ENCODE results near the gene SEMA6C. TPM values are rescaled to one million over a fixed set of nuclear protein-coding genes. Genes with fewer than 3 reads are reported as not detected.

SEMA6C gene
- total and polyA plus RNA-seq, 2 of the 13 experiments (the other 11 are each of a cell fraction or from before 2014, with no cell fraction given), result 1.4 to 2.9 TPM

GRCh38 chr1:151184211-151184610 is 37.8 kb upstream of the SEMA6C start:
- no peak overlapping the region for H3K4me2 ChIP-seq (ENCODE audit: low read depth, low read length)
- WGBS (ENCODE audit: low lambda C conversion rate), result 96% methylated on average over 10 of the region's 10 CpGs
- no peaks in the 10 kb centered on the region for H3K9me3 ChIP-seq (ENCODE audit: low read length)
- POLR2A ChIA-PET, result no interaction called here
- H4K20me1 ChIP-seq (ENCODE audit: insufficient read depth, low read length), result no peaks in the 10 kb centered on the region
- intact Hi-C loops (cut with micrococcal nuclease; ENCODE audit: unreplicated experiment), result no loop called here
- no TSS peak for BruUV-seq (replicated peaks)
- no peak overlapping the region for H2AFZ ChIP-seq (ENCODE audit: low read length)
- FAIRE-seq (no peak), ATAC-seq (no peak), DNase-seq (ENCODE audit: low spot score) (no peak)
- CTCF ChIA-PET (ENCODE audit: low intra/inter-chr PET ratio, low total read pairs), result no interaction called here
- no peak overlapping the region for H3K9ac ChIP-seq (ENCODE audit: insufficient read depth, low read depth, low read length)
- H3K79me2 ChIP-seq (ENCODE audit: insufficient read depth, low read length), result peaks cover 10% of the 10 kb centered on the region
- no peaks in the 10 kb centered on the region for H3K27me3 ChIP-seq (ENCODE audit: control insufficient read depth in 1 of 2, insufficient read depth in 2 of 2, low read length in 2 of 2)
- in situ Hi-C loops (cut with HindIII; ENCODE audit: extremely low pct_ligation_motif_present, low pct_unique_long_range_greater_than_20kb), result no loop called here
- H3K4me1 ChIP-seq (ENCODE audit: insufficient read depth, low read length), result peaks cover 12% of the 10 kb centered on the region
- no peak for TF ChIP-seq ZNF766 (CRISPR knock-in tag; IDR thresholded peaks at IDR 0.05; ENCODE audit: borderline replicate concordance)
- no peak for TF ChIP-seq SOX5 (CRISPR knock-in tag; IDR thresholded peaks at IDR 0.05; ENCODE audit: borderline replicate concordance)
- no peak for TF ChIP-seq TBX2 (CRISPR knock-in tag; IDR thresholded peaks at IDR 0.05; ENCODE audit: borderline replicate concordance)
- no peak for TF ChIP-seq GMEB2 (CRISPR knock-in tag; IDR thresholded peaks at IDR 0.05; ENCODE audit: low read depth)
- H3K36me3 ChIP-seq (replicated peaks in 1 of 2; ENCODE audit: control insufficient read depth in 1 of 2, insufficient read depth in 2 of 2, low read length in 2 of 2), result peaks cover 11 to 43% of the 10 kb centered on the region in 2 experiments
- H3K4me3 ChIP-seq (replicated peaks in 1 of 3; ENCODE audit: insufficient read depth in 1 of 3, low read depth in 2 of 3, low read length in 3 of 3), result no peak overlapping the region
- H3K27ac ChIP-seq (ENCODE audit: extremely low read length, insufficient read depth, low read length), result no peak overlapping the region

GRCh38 chr1:151176514-151177045 is 30.1 kb upstream of the SEMA6C start:
- in situ Hi-C loops (cut with HindIII; ENCODE audit: extremely low pct_ligation_motif_present, low pct_unique_long_range_greater_than_20kb), result no loop called here
- ChIA-PET POLR2A (no interaction called here), CTCF (ENCODE audit: low intra/inter-chr PET ratio, low total read pairs) (no interaction called here)
- no peak for DNase-seq (ENCODE audit: low spot score)
- intact Hi-C loops (cut with micrococcal nuclease; ENCODE audit: unreplicated experiment), result no loop called here
- H3K9me3 ChIP-seq (ENCODE audit: low read length), result no peaks in the 10 kb centered on the region
- WGBS (ENCODE audit: low lambda C conversion rate), result 98% methylated on average over 16 of the region's 17 CpGs
- no peak overlapping the region for H3K9ac ChIP-seq (ENCODE audit: insufficient read depth, low read depth, low read length)
- no peak overlapping the region for H3K4me2 ChIP-seq (ENCODE audit: low read depth, low read length)
- BruUV-seq (replicated peaks), result no TSS peak
- H3K36me3 ChIP-seq (replicated peaks in 1 of 2; ENCODE audit: control insufficient read depth in 1 of 2, insufficient read depth in 2 of 2, low read length in 2 of 2), result peaks cover 11 to 46% of the 10 kb centered on the region in 2 experiments
- no peak for FAIRE-seq
- H3K79me2 ChIP-seq (ENCODE audit: insufficient read depth, low read length), result no peaks in the 10 kb centered on the region
- no peaks in the 10 kb centered on the region for H4K20me1 ChIP-seq (ENCODE audit: insufficient read depth, low read length)
- no peaks in the 10 kb centered on the region for H3K4me1 ChIP-seq (ENCODE audit: insufficient read depth, low read length)
- no peak for ATAC-seq
- H3K27me3 ChIP-seq (ENCODE audit: control insufficient read depth in 1 of 2, insufficient read depth in 2 of 2, low read length in 2 of 2), result no peaks in the 10 kb centered on the region
- no peak for TF ChIP-seq HDAC6 (IDR thresholded peaks at IDR 0.05; ENCODE audit: low read depth, low read length)
- TF ChIP-seq ATF7 (IDR thresholded peaks at IDR 0.05), result 0 out of 2 replicates have a peak, but pooled peaks have one; percentile 22
- no peak for TF ChIP-seq ATF7 (CRISPR knock-in tag; IDR thresholded peaks at IDR 0.05)
- peak; percentile 30; the same call in 1 of the 2 replicates for TF ChIP-seq CEBPB (IDR thresholded peaks at IDR 0.05; ENCODE audit: borderline replicate concordance, low read depth, low read length)
- H3K4me3 ChIP-seq (replicated peaks in 1 of 3; ENCODE audit: insufficient read depth in 1 of 3, low read depth in 2 of 3, low read length in 3 of 3), result no peak overlapping the region
- H3K27ac ChIP-seq (ENCODE audit: extremely low read length, insufficient read depth, low read length), result no peak overlapping the region
- H2AFZ ChIP-seq (ENCODE audit: low read length), result no peak overlapping the region
